Brain microvascular endothelial cell (primary cell): ENCODE measurements around the gene BTF3.
A peak's percentile ranks its signal among the peaks of the same experiment; 100 is the strongest.

Source experiments
- DNase-seq: peaks from one replicate; pipeline ENCODE4 v3.0.0-alpha.2; 2020
- H3K27ac ChIP-seq: fragments of 250-450 bp; sonication (Bioruptor Pico); 2 replicates; pipeline ENCODE4 v1.5.1; 2020; ENCODE audit warnings: mild to moderate bottlenecking, moderate library complexity
- H3K27me3 ChIP-seq: fragments of 250-450 bp; sonication (Bioruptor Pico); replicated peaks from 2 replicates; pipeline ENCODE4 v1.5.1; 2020; ENCODE audit warnings: mild to moderate bottlenecking
- H3K36me3 ChIP-seq: fragments of 250-450 bp; sonication (Bioruptor Pico); replicated peaks from 2 replicates; pipeline ENCODE4 v1.5.1; 2020; ENCODE audit warnings: mild to moderate bottlenecking
- H3K4me3 ChIP-seq: 2 replicates; pipeline ENCODE4 v1.5.1; 2011; ENCODE audit warnings: low read depth, mild to moderate bottlenecking, control low read depth, low read length, moderate library complexity
- in situ Hi-C: cut with HindIII; loops from 2 replicates; pipeline ENCODE4 v1.10.0; 2017; ENCODE audit warnings: low sequenced_read_pairs, low pct_ligation_motif_present
- TF ChIP-seq, protein P1 (sequence below): IDR thresholded peaks from 2 replicates; pipeline ENCODE4 v1.5.1; 2011; ENCODE audit warnings: low read depth, mild to moderate bottlenecking, moderate library complexity, low read length, control low read depth, inconsistent platforms; ENCODE audit errors: missing control alignments

Gene BTF3

GRCh38 chr5:73469878-73470277 is 28.4 kb upstream of the BTF3 start:
- DNase-seq = no peak
- Histone ChIP-seq H3K36me3 (no peaks in the 10 kb centered on the region), H3K27ac (no peak overlapping the region), H3K4me3 (no peak overlapping the region), H3K27me3 (no peaks in the 10 kb centered on the region)
- in situ Hi-C loops = no loop called here
- TF ChIP-seq, protein P1, sequence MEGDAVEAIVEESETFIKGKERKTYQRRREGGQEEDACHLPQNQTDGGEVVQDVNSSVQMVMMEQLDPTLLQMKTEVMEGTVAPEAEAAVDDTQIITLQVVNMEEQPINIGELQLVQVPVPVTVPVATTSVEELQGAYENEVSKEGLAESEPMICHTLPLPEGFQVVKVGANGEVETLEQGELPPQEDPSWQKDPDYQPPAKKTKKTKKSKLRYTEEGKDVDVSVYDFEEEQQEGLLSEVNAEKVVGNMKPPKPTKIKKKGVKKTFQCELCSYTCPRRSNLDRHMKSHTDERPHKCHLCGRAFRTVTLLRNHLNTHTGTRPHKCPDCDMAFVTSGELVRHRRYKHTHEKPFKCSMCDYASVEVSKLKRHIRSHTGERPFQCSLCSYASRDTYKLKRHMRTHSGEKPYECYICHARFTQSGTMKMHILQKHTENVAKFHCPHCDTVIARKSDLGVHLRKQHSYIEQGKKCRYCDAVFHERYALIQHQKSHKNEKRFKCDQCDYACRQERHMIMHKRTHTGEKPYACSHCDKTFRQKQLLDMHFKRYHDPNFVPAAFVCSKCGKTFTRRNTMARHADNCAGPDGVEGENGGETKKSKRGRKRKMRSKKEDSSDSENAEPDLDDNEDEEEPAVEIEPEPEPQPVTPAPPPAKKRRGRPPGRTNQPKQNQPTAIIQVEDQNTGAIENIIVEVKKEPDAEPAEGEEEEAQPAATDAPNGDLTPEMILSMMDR = no peak

DNA sequence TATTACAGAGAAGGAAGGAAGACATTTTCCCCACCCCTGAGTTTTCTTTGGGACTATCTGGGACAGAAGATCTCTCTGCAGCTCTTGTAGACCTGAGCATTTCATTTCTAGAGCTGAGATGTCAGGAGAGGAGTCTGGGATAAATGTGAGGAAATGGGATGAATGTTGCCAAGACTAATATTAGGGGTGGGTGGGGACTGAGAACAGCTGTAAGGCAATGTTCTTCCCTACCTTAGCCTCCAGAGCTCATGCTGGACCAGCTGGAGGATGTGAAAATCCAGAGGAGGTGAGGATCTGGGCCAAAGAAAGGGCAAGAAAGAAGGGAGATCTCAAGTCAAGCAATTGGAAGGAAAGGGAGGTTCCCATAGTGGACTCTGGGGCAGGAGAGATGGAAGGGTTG is 26.6 kb upstream of the BTF3 start:
- H3K4me3 ChIP-seq = no peak overlapping the region
- H3K36me3 ChIP-seq = no peaks in the 10 kb centered on the region
- H3K27me3 ChIP-seq = no peaks in the 10 kb centered on the region
- DNase-seq = no peak
- no peak overlapping the region for H3K27ac ChIP-seq
- TF ChIP-seq, protein P1 = no peak
- in situ Hi-C loops = no loop called here

DNA sequence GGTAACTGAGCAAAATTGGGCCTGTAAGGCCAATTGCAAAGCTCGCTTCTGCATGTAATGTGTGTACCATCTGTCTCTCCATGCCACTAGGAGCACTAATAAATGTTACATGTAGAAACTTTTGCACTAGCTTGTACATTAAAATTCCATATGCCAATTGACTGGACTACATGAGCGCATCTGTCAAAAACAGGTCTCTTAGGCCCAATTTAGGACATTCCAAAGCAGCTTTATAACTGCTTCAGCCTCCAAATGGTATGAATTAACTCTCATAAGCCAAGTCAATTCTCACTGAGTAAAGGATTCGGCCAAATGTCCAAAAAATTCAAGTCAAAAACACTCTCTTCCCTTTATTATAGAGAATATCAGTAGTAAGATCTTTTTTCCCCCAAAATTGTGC is 26.1 kb upstream of the BTF3 start:
- H3K4me3 ChIP-seq = no peak overlapping the region
- DNase-seq = no peak
- H3K27me3 ChIP-seq = no peaks in the 10 kb centered on the region
- in situ Hi-C loops = no loop called here
- H3K27ac ChIP-seq = no peak overlapping the region
- H3K36me3 ChIP-seq = no peaks in the 10 kb centered on the region
- TF ChIP-seq, protein P1 = no peak

DNA sequence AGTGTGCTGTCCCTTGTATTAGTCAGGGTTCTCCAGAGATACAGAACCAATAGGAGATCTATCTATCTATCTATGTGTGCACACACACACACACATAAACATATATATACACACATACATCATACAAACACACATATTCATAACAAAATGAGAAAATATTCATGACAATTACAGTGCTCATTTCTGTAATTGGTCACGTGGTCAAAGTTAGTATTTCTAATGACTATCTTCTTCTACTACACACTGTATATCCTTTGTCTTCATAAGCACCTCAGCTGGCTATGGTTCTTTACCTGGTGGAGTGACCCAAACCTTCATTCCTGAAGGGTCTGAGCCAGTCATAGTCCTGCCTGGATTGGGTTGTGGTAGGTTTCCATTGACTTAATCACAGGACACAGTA is 17.7 kb upstream of the BTF3 start:
- Histone ChIP-seq H3K27ac (no peak overlapping the region), H3K36me3 (no peaks in the 10 kb centered on the region), H3K4me3 (no peak overlapping the region), H3K27me3 (no peaks in the 10 kb centered on the region)
- no peak for DNase-seq
- TF ChIP-seq, protein P1 = no peak
- in situ Hi-C loops = no loop called here

- Histone ChIP-seq H3K27ac (no peak overlapping the region), H3K4me3 (no peak overlapping the region), H3K36me3 (no peaks in the 10 kb centered on the region), H3K27me3 (no peaks in the 10 kb centered on the region)
- TF ChIP-seq, protein P1 = no peak
- in situ Hi-C loops = no loop called here
- DNase-seq = peak; percentile 65
These were observed 15.7 kb upstream of the BTF3 start for GRCh38 chr5:73482383-73483136.

DNA sequence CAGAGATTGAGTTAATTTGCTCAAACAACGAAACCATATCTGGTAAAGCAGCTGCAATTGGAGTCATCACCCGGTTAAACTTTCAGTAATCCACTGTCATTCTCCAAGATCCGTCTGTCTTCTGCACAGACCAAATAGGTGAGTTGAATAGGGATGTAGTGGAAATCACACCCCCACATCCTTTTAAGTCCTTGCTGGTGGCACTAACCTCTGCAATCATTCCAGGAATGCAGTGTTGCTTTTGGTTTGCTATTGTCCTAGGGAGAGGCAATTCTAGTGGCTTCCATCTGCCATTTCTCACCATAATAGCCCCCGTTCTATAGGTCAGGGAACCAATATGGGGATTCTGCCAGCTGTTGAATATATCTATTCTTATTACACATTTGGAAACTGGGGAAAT is 14.6 kb upstream of the BTF3 start:
- in situ Hi-C loops = no loop called here
- H3K4me3 ChIP-seq = no peak overlapping the region
- DNase-seq = no peak
- TF ChIP-seq, protein P1 = no peak
- H3K27me3 ChIP-seq = no peaks in the 10 kb centered on the region
- no peaks in the 10 kb centered on the region for H3K36me3 ChIP-seq
- no peak overlapping the region for H3K27ac ChIP-seq
